Germinal center (tissue), 1 donor: ENCODE measurements around the gene CRYBG2.
A peak's percentile ranks its signal among the peaks of the same experiment; 100 is the strongest.
"Not testable (repeated sequence)": the region's sequence is repeated elsewhere in the genome, so short reads cannot be mapped to it uniquely, and the experiment has no call there.

Source experiments
- DNase-seq: peaks from one replicate; pipeline ENCODE4 v3.0.0; 2012; ENCODE audit warnings: mixed read lengths, low spot score

The CRYBG2 gene

DNA sequence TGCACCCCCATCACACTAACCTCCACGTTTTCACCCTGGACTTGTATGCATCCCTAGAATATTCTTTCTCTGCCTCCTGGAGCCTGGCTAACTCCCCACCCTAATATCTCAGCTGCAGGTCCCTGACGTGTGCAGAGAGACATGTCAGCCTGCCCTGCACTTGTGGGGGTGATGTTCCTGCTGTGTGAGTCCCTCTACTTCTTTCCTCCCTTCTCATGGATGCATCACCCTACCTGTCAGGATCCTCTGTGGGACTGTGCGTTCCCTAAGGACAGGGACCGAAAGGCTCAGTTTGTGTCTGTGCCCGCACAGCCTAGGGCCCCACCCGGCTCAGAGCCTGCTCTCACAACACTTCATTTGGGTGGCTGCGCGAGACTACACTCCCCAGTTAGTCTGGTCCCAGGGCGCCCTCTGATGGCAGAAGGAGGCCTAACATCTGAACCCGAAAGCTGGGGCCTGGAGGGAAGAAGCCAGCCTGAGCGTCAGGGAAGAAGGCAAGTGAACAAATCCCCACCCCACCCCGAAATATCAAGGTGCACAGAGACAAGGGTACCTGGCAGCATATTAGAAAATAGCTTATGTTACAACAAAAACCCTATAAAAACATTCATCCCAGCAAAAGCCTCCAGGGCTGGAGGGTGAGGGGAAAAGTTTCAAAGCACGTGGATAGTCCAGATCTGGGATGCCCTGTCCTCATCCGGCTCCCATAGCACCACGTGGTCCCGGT lies 32.5 kb downstream of the CRYBG2 start:
- peak; percentile 85 for DNase-seq

DNA sequence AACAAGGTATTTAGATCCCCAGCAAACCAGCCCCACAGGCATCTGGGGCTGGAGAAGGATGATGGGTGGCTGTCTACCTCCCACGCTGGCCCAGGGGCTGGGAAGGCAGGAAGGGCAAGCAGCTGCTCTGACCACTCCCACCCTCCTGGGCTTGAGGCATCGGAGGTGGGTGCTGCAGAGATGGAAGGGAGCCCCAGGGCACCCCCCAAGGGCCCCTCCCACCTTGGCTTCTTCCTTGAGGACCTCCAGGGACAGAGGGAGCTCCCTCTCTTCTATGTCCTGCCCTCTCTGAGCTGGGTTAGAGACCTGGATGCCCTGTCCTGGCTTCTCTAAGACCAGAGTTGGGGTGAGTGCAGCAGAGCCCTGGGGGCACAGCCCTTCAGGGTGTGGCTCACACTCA lies 33.0 kb downstream of the CRYBG2 start:
- DNase-seq, result no peak

DNA sequence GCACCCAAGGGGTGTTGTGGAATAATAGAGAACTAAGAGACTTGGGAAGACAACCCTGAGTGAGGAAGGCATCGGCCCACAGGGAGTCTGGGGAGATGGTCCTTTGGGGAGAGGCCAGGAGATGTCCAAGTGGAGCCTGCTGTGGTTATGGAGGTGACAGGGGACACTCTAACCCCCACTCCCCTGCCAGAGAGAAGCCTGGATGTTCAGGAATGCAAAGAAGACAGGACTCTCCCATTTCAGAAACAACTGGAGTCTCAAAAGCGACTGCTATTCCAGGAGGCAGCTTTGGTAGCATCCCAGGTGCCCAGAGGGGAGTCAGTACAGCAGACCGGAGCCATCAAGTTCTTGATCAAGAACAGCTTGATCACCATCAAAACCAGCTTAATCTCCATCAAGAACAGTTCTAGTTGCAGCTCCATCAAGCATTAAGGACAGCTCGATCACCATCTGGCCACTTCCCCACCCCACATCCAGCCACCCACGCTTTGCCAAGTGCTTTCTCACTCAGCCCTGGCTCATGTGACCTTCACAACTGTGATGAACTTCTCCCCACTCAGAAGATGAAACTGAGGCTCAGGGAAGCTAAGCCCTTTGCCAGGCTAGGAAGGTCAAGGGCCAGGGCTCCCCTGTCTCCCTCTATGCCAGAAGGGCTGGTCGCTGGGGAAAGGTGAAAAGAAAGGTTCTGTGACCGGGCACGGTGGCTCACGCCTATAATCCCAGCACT lies 35.4 kb downstream of the CRYBG2 start:
- peak; percentile 45 for DNase-seq

- DNase-seq, result peak; percentile 80
Measured at GRCh38 chr1:26317612-26318337, 36.2 kb downstream of the CRYBG2 start, which contains the start of gene CD52. Gene CD52 (plus strand): TSS chr1:26317958. CDS start chr1:26318018, 60 bp downstream.

DNA sequence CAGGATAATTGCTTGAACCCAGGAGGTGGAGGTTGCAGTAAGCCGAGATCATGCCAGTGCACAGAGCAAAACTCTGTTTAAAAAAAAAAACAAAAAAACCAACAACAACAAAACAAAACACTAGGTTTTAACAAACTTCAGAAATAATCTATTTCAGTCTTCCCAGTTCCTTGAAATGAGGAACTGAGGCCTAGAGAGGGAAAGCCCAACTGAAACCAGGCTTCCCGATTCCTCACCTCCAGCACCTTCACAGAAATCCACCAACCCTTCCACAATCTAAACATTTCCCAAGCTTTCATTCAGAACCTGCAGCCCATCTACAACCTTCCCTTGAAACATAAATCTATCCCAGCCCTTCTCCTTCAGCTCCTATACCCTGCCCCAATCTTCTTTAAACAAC lies 36.8 kb downstream of the CRYBG2 start:
- peak; percentile 28 for DNase-seq

GRCh38 chr1:26315874-26316850 lies 37.8 kb downstream of the CRYBG2 start:
- DNase-seq, result no peak

GRCh38 chr1:26314501-26314900 lies 39.4 kb downstream of the CRYBG2 start:
- no peak for DNase-seq

- DNase-seq, result not testable (repeated sequence)
Measured at GRCh38 chr1:26307966-26308899, 45.7 kb downstream of the CRYBG2 start.

DNA sequence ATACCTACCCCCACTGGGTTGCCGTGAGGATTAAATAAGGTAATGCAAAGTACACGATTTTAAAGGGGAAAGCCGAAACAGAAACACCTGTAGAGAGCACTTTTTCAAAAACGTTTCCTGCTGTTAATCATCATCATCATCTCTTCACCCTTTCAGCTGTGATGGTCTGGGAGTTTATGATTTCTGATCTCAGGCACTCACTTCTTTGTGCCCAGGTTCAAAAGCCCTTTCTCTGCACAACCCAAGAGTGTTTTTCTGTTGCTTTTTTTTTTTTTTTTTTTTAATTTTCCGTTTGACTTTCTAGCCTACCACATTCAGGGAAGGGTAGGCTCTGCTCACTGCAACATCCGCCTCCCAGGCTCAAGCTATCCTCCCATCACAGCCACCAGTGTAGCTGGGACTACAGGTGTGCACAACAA lies 46.6 kb downstream of the CRYBG2 start:
- peak; percentile 10 for DNase-seq

DNA sequence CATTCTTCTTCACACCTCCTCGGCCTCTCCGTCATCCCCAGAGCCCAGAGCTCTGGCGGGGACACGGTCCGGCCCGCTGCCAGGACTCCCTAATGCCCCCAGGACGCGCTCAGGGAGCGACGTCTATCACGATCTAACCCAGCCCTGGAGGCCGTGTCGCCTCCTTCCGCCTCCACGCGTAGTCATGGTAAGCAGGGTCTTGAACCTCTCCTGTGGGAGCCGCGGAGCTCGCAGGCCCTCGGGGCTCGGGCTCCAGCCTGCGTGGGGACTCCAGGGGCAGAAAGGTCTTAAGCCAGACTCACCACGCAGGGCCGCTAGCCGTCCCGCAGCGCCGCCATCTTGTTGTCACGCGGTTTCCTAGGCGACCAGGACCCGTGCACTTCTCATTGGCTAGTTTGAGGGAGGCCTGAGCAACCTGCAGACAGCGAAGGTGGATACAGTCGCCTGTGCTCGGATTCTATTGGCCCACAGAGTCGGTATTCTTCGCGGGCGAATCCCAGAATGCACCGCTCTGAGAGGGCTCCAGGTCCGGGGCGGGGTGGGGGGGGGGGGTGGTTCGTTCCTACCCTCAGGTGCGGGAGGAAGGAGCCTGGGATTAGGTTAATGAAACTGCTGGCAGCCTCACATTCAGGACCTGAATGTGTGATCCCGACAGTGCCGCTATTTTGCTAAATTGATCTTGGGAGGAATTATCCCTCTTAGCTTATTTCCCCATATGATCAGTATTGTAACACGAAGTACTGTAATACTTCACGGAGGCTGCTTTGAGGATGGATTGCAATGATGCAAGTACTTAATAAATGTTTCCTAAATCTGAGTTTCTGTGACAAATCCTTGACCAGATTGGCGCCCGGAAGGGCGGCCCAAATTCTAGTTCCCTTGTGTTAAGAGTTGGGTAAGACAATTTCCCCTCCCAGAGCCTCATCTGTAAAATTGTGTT lies 47.4 kb downstream of the CRYBG2 start, which contains the start of gene UBXN11:
Gene UBXN11 (minus strand): TSS at position 347 of the 940 bp plus-strand sequence. CDS start 3,753 bp downstream, outside the sequence.
- peak; percentile 99 for DNase-seq

- no peak for DNase-seq
Measured at GRCh38 chr1:26305667-26306289, 48.2 kb downstream of the CRYBG2 start.

DNA sequence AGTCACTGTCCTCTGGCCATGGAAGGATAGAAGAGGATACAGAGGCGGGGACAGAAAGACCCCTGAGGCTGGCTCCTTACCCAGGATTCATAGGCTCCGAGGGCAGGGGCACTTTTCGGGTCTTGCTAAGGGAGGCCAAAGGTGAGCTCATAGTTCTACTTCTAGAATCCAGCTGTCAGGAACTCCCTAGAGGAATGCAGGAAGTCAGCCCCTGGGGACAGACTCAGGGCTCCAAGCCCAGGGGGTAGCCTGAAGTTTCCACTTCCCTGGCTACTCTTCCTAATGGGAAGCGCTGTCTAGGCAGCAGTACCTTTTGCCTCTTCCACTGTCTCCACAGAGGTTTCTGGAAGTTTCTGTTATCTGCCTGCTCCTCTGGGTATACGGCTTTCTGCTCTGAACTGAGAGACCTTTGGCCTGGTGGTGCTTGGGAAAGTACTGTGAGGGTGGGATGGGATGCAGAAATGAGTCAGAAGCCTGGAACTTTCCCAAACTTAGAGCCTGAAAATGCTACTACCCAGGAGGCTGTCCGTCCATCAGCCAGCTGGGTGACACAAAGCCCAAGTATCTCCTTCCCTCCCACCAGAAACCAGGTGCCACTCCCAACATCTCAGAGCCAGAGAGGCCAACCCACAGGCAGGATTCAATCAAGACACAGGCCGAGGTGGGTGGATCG lies 51.1 kb downstream of the CRYBG2 start:
- DNase-seq, result no peak

GRCh38 chr1:26300578-26301275 lies 53.2 kb downstream of the CRYBG2 start:
- no peak for DNase-seq

GRCh38 chr1:26297791-26298124 lies 56.2 kb downstream of the CRYBG2 start:
- DNase-seq, result no peak

DNA sequence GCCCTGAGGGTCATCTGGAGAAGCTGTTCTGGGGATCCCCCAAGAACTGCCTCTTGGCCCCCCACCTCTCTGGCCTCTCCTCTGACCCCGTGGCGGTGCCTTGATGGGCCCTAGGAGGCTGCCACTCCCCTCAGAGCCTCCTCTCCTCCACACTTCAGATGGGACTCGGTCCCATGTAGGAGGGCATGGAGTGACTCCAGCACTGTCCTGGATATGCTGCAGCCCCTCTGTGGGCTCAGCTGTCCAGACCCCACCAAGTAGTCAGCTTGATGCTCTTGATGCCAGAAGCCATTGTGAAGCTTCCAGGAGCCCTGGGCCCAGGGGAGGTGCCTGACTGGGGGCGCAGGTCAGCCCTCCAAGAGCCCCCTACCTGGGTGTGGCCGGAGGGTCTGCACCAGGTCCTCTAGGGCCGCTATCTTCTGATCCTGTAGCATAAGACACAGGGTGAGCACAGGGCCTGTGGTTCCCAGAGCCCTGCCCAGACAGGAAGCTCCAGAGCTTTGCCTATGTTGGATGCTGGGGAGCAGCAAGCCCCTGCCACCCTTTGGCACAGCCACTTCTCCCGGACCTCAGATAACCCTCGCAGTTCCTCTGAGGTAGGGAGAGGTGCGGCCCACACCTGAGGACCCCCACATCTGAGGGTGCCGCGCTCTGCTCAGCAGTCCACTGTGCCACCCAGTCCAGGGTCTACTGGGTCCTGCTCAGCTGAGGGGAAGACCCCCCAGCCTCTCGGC lies 56.7 kb downstream of the CRYBG2 start:
- no peak for DNase-seq

- DNase-seq, result no peak
Measured at GRCh38 chr1:26296340-26297056, 57.4 kb downstream of the CRYBG2 start.
